Vagina (tissue), 2 donors: ENCODE results near the gene RANBP3. TPM values are rescaled to one million over a fixed set of nuclear protein-coding genes. Genes with fewer than 3 reads are reported as not detected.

Experiments
- DNase-seq, 2 donors: peaks; one replicate each; pipeline ENCODE4 v3.0.0-alpha.2; 2017; ENCODE audit errors: extremely low spot score in 2 of 2
- H3K27ac ChIP-seq: fragments of 200-600 bp; sonication (generic); one replicate; pipeline ENCODE4 v1.5.1; 2019
- H3K27me3 ChIP-seq: fragments of 200-600 bp; sonication (generic); one replicate; pipeline ENCODE4 v1.5.1; 2019
- H3K36me3 ChIP-seq, 2 donors: fragments of 200-600 bp; sonication (generic); one replicate each; pipeline ENCODE4 v1.5.1; 2017 to 2019
- H3K4me1 ChIP-seq: fragments of 200-600 bp; sonication (generic); one replicate; pipeline ENCODE4 v1.5.1; 2019
- H3K4me3 ChIP-seq, 2 donors: fragments of 200-600 bp; sonication (generic); 1 replicate in 1 of 2; 2 replicates in 1 of 2; pipeline ENCODE4 v1.5.1; 2016 to 2019
- H3K9me3 ChIP-seq: fragments of 200-600 bp; sonication (generic); one replicate; pipeline ENCODE4 v1.5.1; 2019
- POLR2A ChIP-seq, 2 donors: fragments of 450-650 bp; IDR thresholded peaks; one replicate each; pipeline ENCODE4 v1.6.1; 2017; ENCODE audit warnings: antibody characterized with exemption in 2 of 2, mild to moderate bottlenecking in 2 of 2, moderate library complexity in 2 of 2
- POLR2AphosphoS5 ChIP-seq, 2 donors: sonication (generic); formaldehyde crosslinking; IDR thresholded peaks; one replicate each; pipeline ENCODE4 v1.9.0; 2017; ENCODE audit warnings: antibody characterized with exemption in 2 of 2, mild to moderate bottlenecking in 2 of 2, low read depth in 1 of 2; ENCODE audit not compliant: insufficient read depth in 1 of 2
- intact Hi-C: fragments of 100-400 bp; cut with DNase I; formaldehyde crosslinking; loops from one replicate; pipeline ENCODE4 v1.15.1; 2023
- total RNA-seq: library from RNA; depleted of rRNA; stranded (reverse); fragments of >200 nt; gene quantifications from one replicate; pipeline ENCODE4 v1.2.3, GENCODE V29; 2016
- TF ChIP-seq, protein P1 (sequence below), 3 experiments: fragments of 450-650 bp in 2 of 3; fragments of 200-600 bp in 1 of 3; sonication (generic) in 1 of 3; IDR thresholded peaks; one replicate each; pipeline ENCODE4 v1.5.1; 2017 to 2019; ENCODE audit warnings: antibody characterized with exemption in 3 of 3, mild to moderate bottlenecking in 2 of 3, moderate library complexity in 2 of 3

RANBP3 gene
- total RNA-seq, 1 donor from 2014 or later = 110 TPM

DNA sequence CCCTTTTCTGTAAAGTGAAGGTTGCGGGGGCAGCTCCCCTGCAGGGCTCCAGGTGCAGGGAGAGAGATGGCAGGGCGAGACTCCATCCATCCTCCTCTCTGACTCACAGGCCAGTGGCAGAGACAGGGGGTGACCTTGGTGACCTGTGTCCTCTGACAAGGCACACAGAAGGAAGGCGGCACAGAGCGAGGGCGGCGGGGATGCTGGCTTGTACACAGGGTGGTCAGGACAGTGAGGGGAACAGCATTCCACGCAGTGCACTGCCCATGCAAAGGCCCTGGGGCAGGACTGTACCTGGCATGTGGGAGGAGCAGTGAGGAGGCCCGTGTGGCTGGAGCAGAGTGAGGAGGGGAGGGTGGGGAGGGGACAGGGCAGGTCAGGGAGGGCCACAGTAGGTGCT, 82.0 kb downstream of the RANBP3 start:
- H3K4me3 ChIP-seq = no peak overlapping the region
- intact Hi-C loops = no loop called here
- DNase-seq = no peak
- H3K27me3 ChIP-seq = no peaks in the 10 kb centered on the region
- H3K36me3 ChIP-seq = peaks cover 0 to 23% of the 10 kb centered on the region in 2 donors
- TF ChIP-seq POLR2A (IDR thresholded peaks at IDR 0.05) (no peak), POLR2AphosphoS5 (IDR thresholded peaks at IDR 0.05; ENCODE audit: insufficient read depth in 1 of 2, low read depth in 1 of 2) (no peak)
- H3K9me3 ChIP-seq = no peaks in the 10 kb centered on the region
- no peak overlapping the region for H3K27ac ChIP-seq
- H3K4me1 ChIP-seq = peaks cover 17% of the 10 kb centered on the region

DNA sequence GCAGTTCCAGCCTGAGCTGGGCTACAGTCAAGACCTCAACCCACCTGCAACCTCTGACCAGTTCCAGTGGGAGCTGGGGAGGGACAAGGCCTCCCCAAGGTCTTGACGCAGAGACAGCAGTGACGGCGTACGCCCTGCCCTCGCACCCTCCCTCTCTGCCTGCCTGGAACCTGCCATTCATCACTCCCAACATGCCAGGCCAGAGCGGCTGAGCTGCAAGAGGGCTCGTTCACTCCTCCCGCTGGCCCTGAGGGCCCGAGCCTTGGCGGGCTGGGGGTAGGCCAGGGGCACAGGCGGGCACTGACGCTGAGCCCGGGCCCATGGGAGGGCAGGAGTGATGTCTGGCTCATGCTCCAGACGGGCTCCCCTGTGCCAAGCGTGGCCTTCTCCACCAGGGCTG, 82.5 kb downstream of the RANBP3 start:
- Histone ChIP-seq H3K27ac (no peak overlapping the region), H3K27me3 (no peaks in the 10 kb centered on the region), H3K4me1 (peaks cover 17% of the 10 kb centered on the region), H3K9me3 (no peaks in the 10 kb centered on the region), H3K36me3 (peaks cover 0 to 23% of the 10 kb centered on the region in 2 donors), H3K4me3 (no peak overlapping the region)
- no peak for TF ChIP-seq POLR2AphosphoS5 (IDR thresholded peaks at IDR 0.05; ENCODE audit: insufficient read depth in 1 of 2, low read depth in 1 of 2)
- intact Hi-C loops = no loop called here
- DNase-seq = no peak

DNA sequence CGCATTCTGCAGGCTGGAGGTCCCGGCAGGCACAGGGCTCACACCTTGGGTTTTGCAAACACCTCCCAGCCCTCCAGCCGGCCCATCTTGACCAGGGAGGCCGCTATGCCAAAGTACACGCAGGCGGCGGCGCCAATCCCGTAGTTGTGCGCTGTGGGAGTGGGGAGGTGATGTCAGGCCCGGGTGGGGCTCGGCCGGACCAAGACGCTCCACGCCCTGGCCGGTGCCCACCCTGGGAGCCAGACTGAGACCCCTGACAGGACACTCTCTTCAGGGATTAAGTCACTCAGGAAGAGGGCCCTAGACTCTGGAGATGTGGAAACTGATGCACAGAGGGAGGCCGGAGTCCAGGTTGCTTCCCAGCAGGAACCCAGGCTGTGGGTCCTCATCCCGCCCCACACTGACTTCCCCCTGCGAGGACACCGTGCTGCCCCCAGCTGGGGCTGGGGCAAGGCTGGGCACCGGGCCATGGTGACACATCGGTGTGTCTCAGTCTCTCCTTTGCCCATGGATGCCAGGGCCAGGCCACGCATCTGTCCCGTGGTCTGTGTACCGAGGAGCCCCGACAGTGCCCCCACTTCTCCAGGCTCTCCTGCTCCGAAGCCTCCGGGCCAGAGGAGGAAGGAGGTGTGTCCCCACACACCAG, 83.1 kb downstream of the RANBP3 start:
- Histone ChIP-seq H3K27ac (no peak overlapping the region), H3K9me3 (no peaks in the 10 kb centered on the region), H3K4me1 (peaks cover 17% of the 10 kb centered on the region), H3K36me3 (peaks cover 0 to 23% of the 10 kb centered on the region in 2 donors), H3K4me3 (no peak overlapping the region), H3K27me3 (no peaks in the 10 kb centered on the region)
- TF ChIP-seq POLR2AphosphoS5 (IDR thresholded peaks at IDR 0.05; ENCODE audit: insufficient read depth in 1 of 2, low read depth in 1 of 2) (no peak), POLR2A (IDR thresholded peaks at IDR 0.05) (no peak)
- TF ChIP-seq, protein P1, sequence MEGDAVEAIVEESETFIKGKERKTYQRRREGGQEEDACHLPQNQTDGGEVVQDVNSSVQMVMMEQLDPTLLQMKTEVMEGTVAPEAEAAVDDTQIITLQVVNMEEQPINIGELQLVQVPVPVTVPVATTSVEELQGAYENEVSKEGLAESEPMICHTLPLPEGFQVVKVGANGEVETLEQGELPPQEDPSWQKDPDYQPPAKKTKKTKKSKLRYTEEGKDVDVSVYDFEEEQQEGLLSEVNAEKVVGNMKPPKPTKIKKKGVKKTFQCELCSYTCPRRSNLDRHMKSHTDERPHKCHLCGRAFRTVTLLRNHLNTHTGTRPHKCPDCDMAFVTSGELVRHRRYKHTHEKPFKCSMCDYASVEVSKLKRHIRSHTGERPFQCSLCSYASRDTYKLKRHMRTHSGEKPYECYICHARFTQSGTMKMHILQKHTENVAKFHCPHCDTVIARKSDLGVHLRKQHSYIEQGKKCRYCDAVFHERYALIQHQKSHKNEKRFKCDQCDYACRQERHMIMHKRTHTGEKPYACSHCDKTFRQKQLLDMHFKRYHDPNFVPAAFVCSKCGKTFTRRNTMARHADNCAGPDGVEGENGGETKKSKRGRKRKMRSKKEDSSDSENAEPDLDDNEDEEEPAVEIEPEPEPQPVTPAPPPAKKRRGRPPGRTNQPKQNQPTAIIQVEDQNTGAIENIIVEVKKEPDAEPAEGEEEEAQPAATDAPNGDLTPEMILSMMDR (IDR thresholded peaks at IDR 0.05) = no peak
- intact Hi-C loops = loop anchor here (5.0 kb wide), 1 partner anchor 88 kb away; the partner anchor contains the start of gene NRTN
- no peak for DNase-seq

DNA sequence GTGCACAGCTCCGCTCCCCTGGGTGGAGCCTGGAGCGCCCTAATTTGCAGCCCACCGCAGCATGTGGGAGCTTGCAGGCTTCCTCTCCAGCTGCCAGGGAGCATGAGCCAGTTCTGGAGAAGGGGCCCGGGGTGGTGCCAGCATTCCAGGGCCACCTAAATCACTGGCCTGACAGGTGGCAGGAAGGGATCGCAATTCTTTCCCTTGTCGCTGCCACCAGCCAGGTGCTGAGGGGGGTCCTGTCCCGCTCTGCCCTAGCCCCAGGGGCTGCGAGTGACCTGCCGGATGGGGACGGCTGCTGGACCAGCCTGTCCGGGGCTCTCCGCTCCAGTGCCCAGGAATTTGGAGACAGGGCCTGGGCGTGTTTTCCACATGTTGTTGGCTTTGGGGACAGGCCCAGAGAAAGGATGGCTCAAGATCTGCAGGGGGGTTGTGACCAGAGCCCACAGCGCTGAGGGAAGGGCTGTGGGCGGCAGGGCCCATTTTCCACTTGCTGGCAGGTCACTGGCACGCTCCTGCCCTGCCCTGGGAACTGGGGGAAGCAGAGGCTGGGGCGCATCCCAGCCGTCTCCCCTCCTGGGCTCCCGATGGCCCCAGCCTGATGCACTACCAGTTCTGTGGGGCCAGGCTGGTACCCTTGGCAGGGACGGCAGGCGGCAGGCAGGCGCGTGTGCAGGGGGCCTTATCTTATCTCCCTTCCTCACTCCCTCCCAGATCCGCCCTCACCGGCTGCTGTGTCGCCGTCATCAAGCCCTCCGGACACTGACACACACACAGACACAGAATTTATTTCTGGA, 83.8 kb downstream of the RANBP3 start:
- intact Hi-C loops = loop anchor here (5.0 kb wide), 1 partner anchor 87 kb away; the partner anchor contains the start of gene NRTN
- Histone ChIP-seq H3K9me3 (no peaks in the 10 kb centered on the region), H3K4me3 (no peak overlapping the region), H3K27ac (no peak overlapping the region), H3K36me3 (peaks cover 0 to 23% of the 10 kb centered on the region in 2 donors), H3K27me3 (no peaks in the 10 kb centered on the region), H3K4me1 (peaks cover 17% of the 10 kb centered on the region)
- no peak for DNase-seq
- TF ChIP-seq POLR2AphosphoS5 (IDR thresholded peaks at IDR 0.05; ENCODE audit: insufficient read depth in 1 of 2, low read depth in 1 of 2) (no peak), POLR2A (IDR thresholded peaks at IDR 0.05) (no peak)
- TF ChIP-seq, protein P1 (IDR thresholded peaks at IDR 0.05) = no peak

DNA sequence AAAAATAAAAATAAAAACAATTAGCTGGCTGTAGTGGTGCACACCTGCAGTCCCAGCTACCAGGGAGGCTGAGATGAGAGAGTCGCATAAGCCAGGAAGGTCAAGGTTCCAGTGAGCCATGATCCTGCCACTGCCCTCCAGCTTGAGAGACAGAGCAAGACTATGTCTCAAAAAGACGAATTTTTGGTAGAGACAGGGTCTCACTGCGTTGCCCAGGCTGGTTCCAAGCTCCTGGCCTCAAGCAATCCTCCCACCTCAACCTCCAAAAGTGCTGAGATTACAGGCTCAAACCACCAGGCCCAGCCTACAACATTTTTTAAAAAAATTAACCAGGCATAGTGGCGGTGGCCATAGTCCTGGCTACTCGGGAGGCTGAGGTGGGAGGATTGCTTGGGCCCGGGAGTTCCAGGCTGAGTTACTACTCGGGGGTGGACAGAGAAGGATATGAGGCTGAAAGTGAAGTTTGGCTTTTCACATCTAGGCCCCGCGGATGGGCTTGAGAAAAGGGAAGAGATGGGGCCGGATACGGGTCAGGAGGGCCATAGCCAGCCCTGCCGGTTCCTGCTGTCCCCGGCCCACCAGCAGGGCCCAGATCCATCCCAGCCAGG, 84.5 kb downstream of the RANBP3 start:
- intact Hi-C loops = loop anchor here (5.0 kb wide), 1 partner anchor 86 kb away; the partner anchor contains the start of gene NRTN
- no peaks in the 10 kb centered on the region for H3K27me3 ChIP-seq

DNA sequence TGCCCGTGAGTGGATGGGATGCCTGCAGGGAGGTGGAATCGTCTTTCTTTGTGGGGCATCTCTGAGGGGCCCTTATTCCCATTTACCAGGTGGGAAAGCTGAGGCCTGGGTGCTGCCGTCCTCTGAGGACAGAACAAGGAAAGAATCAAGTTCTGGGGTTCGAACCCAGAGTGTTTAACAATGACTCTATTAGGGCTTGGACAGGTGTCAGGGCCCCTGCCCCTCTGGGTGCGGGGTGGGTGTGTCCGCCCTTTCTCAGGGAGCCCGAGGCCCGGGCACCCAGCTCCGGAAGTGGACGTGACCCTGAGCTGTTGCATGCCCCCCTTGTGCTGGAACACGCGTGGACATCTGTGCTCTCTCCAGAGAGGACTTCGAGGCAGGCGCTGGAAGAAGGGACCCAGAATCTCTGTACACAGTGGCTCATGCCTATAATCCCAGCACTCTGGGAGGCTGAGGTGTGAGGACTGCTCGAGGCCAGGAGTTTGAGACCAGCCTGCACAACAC, 85.1 kb downstream of the RANBP3 start:
- no peak overlapping the region for H3K4me3 ChIP-seq
- intact Hi-C loops = loop anchor here (5.0 kb wide), 1 partner anchor 86 kb away; the partner anchor contains the start of gene NRTN
- H3K27me3 ChIP-seq = no peaks in the 10 kb centered on the region
- H3K4me1 ChIP-seq = peaks cover 17% of the 10 kb centered on the region
- peaks cover 0 to 23% of the 10 kb centered on the region in 2 donors for H3K36me3 ChIP-seq
- no peak for DNase-seq
- H3K27ac ChIP-seq = no peak overlapping the region
- H3K9me3 ChIP-seq = no peaks in the 10 kb centered on the region
- TF ChIP-seq POLR2AphosphoS5 (IDR thresholded peaks at IDR 0.05; ENCODE audit: insufficient read depth in 1 of 2, low read depth in 1 of 2) (no peak), POLR2A (IDR thresholded peaks at IDR 0.05) (no peak)
- TF ChIP-seq, protein P1 (IDR thresholded peaks at IDR 0.05) = no peak

More for the DNA sequence above, 84.5 kb downstream of the RANBP3 start:
- DNase-seq = no peak
- Histone ChIP-seq H3K9me3 (no peaks in the 10 kb centered on the region), H3K36me3 (peaks cover 0 to 23% of the 10 kb centered on the region in 2 donors), H3K4me3 (no peak overlapping the region), H3K4me1 (peaks cover 17% of the 10 kb centered on the region), H3K27ac (no peak overlapping the region)
- no peak for TF ChIP-seq POLR2A (IDR thresholded peaks at IDR 0.05)
